Measurements from ENCODE around the gene SNTB2.

SNTB2 gene

DNA sequence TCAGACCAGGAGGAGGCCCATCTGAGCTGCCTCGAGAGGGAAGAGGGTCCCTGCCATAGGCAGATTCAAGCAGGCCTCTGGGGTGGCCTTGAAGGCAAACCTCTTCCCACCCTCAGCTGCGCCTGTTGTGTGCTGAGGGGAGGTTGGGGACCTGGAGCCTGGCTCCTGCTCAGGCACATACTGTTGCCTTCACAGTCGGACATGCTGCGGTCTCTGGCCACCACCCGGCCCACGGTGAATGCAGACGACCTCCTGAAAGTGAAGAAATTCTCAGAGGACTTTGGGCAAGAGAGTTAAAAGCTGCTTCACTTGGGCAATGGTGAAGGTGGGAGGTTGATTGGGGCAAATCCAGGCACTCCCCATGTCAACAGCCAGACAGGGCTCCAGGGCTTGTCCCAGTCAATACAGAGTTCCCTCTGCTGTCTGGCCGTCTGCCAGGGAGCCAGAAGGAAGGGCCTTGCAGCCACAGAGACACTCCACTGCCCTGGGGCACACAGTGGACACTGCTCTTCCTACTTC is 137.1 kb downstream of the SNTB2 start:
- TF ChIP-seq, protein P1, sequence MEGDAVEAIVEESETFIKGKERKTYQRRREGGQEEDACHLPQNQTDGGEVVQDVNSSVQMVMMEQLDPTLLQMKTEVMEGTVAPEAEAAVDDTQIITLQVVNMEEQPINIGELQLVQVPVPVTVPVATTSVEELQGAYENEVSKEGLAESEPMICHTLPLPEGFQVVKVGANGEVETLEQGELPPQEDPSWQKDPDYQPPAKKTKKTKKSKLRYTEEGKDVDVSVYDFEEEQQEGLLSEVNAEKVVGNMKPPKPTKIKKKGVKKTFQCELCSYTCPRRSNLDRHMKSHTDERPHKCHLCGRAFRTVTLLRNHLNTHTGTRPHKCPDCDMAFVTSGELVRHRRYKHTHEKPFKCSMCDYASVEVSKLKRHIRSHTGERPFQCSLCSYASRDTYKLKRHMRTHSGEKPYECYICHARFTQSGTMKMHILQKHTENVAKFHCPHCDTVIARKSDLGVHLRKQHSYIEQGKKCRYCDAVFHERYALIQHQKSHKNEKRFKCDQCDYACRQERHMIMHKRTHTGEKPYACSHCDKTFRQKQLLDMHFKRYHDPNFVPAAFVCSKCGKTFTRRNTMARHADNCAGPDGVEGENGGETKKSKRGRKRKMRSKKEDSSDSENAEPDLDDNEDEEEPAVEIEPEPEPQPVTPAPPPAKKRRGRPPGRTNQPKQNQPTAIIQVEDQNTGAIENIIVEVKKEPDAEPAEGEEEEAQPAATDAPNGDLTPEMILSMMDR (IDR thresholded peaks at IDR 0.05; ENCODE audit: low read depth, low read length) = no peak
- no peak for DNase-seq (ENCODE audit: extremely low read depth, low read depth)

GRCh38 chr16:69324585-69325253 is 137.8 kb downstream of the SNTB2 start:
- no peak for DNase-seq (ENCODE audit: extremely low read depth, low read depth)
- TF ChIP-seq, protein P1 (IDR thresholded peaks at IDR 0.05; ENCODE audit: low read depth, low read length) = no peak

- TF ChIP-seq, protein P1 (IDR thresholded peaks at IDR 0.05; ENCODE audit: low read depth, low read length) = no peak
- DNase-seq (ENCODE audit: extremely low read depth, low read depth) = no peak
These were observed 138.8 kb downstream of the SNTB2 start for GRCh38 chr16:69325784-69326171.

- DNase-seq (ENCODE audit: extremely low read depth, low read depth) = no peak
- TF ChIP-seq, protein P1 (IDR thresholded peaks at IDR 0.05; ENCODE audit: low read depth, low read length) = no peak
These were observed 139.4 kb downstream of the SNTB2 start for GRCh38 chr16:69326172-69326873.

GRCh38 chr16:69327585-69328310 is 140.8 kb downstream of the SNTB2 start:
- TF ChIP-seq, protein P1 (IDR thresholded peaks at IDR 0.05; ENCODE audit: low read depth, low read length) = no peak
- no peak for DNase-seq (ENCODE audit: extremely low read depth, low read depth)

DNA sequence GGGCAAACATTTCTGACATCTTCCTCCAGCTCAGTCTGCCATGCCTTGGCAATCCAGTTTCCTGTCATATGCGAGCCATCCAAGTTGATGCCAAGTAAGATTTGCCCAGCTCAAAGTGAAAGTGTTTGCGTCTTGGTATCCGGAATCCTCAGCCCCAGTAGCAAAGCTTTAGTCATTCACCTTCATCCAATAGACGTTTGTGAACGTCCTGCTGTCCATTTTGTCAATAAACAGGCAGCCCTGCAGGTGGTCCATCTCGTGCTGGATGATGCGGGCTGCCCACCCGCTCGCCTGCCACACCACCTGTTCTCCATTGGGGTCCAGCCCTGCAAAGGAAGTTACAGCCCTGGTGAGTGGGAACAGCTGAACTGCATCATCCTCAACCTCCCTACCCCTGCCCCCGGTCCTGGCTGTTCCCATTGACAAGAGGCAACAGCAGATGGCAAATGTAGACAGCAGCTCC is 141.9 kb downstream of the SNTB2 start:
- no peak for DNase-seq (ENCODE audit: extremely low read depth, low read depth)
- TF ChIP-seq, protein P1 (IDR thresholded peaks at IDR 0.05; ENCODE audit: low read depth, low read length) = no peak
